Keratinocyte (primary cell): ENCODE results near the gene TOP3B.

ENCODE experiments used
- CTCF ChIP-seq, 3 experiments: IDR thresholded peaks in 1 of 3; conservative IDR thresholded peaks in 1 of 3; optimal IDR thresholded peaks in 1 of 3; 2 replicates in 2 of 3; 3 replicates in 1 of 3; pipeline versions ENCODE3 to v1.5.1; 2011; ENCODE audit warnings: low read length in 3 of 3, mild to moderate bottlenecking in 3 of 3, moderate library complexity in 2 of 3, control low read depth in 1 of 3, inconsistent platforms in 1 of 3; ENCODE audit not compliant: insufficient read depth in 2 of 3; ENCODE audit errors: extremely low read depth in 1 of 3
- EZH2 ChIP-seq: IDR thresholded peaks from one replicate; pipeline ENCODE4 v1.6.1; 2012; ENCODE audit warnings: inconsistent platforms, mild to moderate bottlenecking, low read length, moderate library complexity

- TF ChIP-seq CTCF (optimal IDR thresholded peaks at IDR 0.05 in 1 of 3, IDR thresholded peaks at IDR 0.05 in 1 of 3, conservative IDR thresholded peaks at IDR 0.05 in 1 of 3; ENCODE audit: extremely low read depth in 1 of 3, insufficient read depth in 2 of 3, low read length in 3 of 3), result no peak
- no peak for TF ChIP-seq EZH2
Measured at GRCh38 chr22:22010358-22010757, 27.8 kb upstream of the TOP3B start.
